GM18498 (cell line): ENCODE results near the gene NXPE3.
A peak's percentile ranks its signal among the peaks of the same experiment; 100 is the strongest.
"Not testable (repeated sequence)": the region's sequence is repeated elsewhere in the genome, so short reads cannot be mapped to it uniquely, and the experiment has no call there.

ENCODE experiments used
- ATAC-seq: cut with Tn5 transposase; IDR thresholded peaks from one replicate; pipeline ENCODE4 v1.9.1; 2021; ENCODE audit warnings: mild to moderate bottlenecking, moderate library complexity; ENCODE audit not compliant: unreplicated experiment

NXPE3 gene

DNA sequence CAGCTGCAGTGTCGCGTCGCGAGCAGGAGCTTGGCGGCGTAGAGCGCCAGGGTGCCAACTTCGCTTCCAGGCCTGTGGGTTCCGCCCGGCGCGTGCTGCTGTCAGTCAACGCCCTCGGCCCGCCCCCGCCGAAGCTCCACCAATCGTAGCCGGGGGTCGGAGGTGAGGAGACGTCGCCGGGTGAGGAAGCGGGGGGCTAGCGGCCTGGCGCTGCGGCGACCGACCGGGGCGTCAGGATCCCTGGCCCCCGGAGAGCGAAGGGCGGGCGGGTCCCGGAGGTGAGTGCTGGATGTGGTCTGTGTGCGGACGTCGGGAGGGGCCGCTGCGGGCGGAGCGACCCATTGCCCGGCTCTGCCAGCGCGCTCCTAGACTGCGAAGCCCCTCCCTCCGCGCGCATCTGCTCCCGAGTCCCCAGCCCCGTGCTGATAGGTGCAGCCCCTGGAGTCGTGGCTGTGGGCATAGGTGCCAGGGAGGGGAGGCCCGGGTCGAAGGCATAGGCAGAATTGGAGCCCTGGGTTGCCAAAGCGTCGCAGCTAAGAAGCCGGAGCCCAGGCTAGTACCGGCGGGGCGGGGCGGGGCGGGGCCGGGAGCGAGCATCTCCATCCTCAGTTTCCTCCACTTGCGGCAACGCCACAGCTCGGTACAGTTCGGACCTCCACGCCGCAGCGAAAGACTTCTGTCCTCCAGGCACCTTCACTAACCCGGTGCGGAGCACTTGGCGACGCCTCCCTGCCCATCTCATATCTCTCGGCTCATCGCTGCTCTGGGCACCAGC lies at the start of gene NXPE3:
NXPE3 (plus strand) TSS at position 165 of the 775 bp plus-strand sequence. CDS start 6,386 bp downstream, outside the sequence.
- peak; percentile 96 for ATAC-seq

DNA sequence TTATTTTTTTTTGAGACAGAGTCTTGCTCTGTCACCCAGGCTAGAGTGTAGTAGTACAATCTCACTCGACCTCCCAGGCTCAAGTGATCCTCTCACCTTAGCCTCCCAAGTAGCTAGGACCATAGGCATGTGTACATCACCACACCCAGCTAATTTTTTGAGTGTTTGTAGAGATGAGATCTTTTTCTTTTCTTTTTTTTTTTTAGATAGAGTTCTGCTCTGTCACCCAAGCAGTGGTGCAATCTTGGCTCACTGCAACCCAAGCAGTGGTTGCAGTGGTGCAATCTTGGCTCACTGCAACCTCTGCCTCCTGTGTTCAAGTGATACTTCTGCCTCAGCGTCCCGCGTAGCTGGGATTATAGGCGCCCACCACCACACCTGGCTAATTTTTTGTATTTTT lies 49.4 kb upstream of the NXPE3 start:
- no peak for ATAC-seq

DNA sequence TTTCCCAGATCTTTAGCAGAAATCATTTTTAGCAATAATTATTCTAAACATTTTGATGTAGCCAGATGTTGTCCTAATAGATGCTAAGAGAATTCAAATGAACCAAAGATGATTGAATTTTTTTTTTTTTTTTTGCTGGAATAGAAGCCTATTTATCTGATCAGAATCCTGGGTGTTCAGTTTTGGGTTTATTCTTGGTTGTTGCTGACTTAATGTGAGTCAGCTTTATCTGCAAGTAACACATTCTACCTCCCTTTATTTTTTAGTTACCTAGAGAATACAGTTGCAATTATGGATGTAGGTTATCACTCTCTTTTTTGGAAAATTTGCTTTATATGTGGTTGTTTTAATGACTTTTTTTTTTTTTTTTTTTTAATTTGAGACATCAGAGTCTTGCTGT lies 48.2 kb upstream of the NXPE3 start:
- ATAC-seq, result no peak

DNA sequence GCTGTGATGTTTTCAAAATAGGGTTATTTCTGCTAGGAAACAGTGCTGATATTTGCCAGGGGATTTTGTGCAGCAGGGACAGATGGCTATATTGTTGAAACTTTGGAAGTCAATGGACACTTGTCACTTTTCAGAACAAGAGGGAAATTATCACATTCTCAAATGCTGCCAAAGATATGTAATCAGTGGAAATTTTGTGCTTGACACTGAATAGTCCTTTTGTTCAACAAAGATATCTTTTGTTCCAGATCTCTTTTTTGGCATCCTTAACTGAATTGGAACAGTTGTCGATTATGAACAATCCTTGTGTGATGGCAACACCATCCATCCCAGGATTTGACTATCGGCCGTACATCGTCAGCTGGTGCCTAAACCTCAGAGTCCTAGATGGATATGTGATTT lies 46.8 kb upstream of the NXPE3 start:
- ATAC-seq, result no peak

DNA sequence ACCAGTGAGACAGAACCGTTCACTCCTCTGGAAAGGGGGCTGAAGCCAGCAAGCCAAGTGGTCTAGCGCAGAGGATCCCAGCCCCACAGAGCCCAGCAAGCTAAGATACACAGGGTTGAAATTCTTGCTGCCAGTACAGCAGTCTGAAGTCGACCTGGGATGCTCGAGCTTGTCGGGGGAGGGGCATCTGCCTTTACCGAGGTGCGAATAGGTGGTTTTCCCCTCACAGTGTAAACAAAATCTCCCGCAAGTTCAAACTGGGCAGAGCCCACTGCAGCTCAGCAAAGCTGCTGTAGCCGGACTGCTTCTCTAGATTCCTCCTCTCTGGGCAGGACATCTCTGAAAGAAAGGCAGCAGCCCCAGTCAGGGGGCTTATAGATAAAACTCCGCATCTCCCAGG lies 43.2 kb upstream of the NXPE3 start:
- no peak for ATAC-seq

DNA sequence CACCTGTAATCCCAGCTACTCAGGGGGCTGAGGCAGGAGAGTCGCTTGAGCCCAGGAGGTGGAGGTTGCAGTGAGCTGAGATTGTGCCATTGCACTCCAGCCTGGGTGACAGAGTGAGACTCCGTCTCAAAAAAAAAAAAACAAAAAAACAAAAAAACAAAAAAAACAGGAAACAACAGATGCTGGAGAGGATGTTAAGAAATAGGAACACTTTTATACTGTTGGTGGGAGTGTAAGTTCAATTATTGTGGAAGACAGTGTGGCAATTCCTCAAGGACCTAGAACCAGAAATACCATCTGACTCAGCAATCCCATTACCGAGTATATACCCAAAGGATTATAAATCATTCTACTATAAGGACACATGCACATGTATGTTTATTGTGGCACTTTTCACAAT lies 37.1 kb upstream of the NXPE3 start:
- ATAC-seq, result not testable (repeated sequence)

DNA sequence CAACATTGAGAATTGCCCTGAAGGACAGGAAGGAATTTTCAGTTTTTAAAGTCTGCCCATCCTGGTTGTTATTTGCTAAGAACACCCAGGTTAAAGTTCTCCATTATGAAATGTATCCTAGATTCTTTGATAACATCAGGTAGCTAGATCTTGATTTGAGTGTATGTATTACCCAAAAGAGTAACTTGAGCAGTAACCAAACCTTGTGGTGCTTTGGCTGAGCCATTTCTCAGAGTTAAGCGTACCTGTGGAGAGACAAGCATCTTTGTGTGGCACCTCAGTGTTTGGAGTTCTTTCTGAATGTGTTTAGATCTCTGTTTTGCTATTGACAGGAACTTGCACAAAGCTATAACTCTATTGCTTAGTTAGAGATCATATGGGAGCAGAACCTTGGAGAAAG lies 34.2 kb upstream of the NXPE3 start:
- ATAC-seq, result no peak

DNA sequence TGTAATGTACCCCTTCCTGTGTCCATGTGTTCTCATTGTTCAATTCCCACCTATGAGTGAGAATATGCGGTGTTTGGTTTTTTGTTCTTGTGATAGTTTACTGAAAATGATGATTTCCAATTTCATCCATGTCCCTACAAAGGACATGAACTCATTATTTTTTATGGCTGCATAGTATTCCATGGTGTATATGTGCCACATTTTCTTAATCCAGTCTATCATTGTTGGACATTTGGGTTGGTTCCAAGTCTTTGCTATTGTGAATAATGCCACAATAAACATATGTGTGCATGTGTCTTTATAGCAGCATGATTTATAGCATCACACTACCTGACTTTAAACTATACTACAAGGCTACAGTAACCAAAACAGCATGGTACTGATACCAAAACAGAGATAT lies 33.1 kb upstream of the NXPE3 start:
- not testable (repeated sequence) for ATAC-seq

DNA sequence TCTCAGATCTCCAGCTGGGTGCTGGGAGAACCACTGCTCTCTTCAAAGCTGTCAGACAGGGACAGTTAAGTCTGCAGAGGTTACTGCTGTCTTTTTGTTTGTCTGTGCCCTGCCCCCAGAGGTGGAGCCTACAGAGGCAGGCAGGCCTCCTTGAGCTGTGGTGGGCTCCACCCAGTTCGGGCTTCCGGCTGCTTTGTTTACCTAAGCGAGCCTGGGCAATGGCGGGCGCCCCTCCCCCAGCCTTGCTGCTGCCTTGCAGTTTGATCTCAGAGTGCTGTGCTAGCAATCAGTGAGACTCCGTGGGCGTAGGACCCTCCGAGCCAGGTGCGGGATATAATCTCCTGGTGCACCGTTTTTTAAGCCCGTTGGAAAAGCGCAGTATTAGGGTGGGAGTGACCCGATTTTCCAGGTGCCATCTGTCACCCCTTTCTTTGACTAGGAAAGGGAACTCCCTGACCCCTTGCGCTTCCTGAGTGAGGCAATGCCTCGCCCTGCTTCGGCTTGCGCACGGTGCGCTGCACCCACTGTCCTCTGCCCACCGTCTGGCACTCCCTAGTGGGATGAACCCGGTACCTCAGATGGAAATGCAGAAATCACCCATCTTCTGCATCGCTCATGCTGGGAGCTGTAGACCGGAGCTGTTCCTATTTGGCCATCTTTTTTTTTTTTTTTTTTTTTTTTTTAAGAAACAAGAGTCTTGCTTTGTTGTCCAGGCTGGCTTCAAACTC lies 25.5 kb upstream of the NXPE3 start:
- not testable (repeated sequence) for ATAC-seq

DNA sequence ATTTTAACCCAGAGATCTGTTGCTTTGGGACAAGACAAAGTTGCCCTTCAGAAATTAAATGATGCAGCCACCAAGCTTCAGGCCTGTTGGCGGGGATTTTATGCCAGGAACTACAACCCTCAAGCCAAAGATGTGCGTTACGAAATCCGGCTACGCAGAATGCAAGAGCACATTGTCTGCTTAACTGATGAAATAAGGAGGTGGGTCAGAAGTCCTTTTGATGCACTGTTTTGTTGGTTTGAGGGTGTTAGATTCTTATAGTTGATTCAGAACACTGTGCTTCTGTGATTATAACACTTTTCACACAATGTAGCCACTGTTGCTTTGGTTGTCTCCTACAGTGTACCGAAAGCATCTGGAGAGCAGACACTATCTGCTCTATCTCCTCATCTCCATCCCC lies 20.8 kb upstream of the NXPE3 start:
- no peak for ATAC-seq

DNA sequence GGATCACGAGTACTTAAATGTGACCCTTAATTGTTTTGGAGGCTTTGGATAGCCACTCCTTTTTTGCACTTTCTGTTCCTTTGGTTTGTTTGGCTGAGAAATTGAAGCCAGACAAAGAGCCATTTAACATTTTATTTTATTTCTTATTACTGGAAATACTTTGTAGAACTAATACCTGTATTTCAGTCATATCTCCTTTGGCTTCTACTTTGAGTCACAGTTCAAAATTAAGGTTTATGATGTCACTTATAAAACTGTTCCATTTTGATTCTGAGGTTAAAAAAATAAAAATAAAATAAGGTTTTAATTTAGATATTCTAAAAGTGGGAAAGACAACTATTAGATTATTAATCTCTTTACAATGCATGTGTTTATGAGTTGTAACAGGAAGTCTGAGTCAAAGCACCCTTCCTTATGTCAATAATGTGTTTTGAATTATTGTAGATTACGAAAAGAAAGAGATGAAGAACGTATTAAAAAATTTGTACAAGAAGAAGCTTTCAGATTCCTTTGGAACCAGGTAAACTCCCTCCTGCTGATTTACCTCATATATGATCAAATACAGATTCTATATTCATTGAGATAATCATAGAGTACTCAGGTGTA lies 16.9 kb upstream of the NXPE3 start:
- ATAC-seq, result no peak

DNA sequence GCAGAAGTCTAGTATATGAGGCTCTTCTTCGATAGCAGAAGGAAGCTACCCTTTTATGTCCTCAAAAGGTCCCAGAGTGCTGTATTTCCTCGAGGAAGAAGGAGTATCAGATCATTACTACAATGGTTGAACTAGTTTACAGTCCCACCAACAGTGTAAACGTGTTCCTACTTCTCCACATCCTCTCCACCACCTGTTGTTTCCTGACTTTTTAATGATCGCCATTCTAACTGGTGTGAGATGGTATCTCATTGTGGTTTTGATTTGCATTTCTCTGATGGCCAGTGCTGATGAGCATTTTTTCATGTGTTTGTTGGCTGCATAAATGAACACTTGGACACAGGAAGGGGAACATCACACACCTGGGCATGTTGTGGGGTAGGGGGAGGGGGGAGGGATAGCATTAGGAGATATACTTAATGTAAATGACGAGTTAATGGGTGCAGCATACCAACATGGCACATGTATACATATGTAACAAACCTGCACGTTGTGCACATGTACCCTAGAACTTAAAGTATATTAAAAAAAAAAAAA lies 1.2 kb upstream of the NXPE3 start:
- not testable (repeated sequence) for ATAC-seq

DNA sequence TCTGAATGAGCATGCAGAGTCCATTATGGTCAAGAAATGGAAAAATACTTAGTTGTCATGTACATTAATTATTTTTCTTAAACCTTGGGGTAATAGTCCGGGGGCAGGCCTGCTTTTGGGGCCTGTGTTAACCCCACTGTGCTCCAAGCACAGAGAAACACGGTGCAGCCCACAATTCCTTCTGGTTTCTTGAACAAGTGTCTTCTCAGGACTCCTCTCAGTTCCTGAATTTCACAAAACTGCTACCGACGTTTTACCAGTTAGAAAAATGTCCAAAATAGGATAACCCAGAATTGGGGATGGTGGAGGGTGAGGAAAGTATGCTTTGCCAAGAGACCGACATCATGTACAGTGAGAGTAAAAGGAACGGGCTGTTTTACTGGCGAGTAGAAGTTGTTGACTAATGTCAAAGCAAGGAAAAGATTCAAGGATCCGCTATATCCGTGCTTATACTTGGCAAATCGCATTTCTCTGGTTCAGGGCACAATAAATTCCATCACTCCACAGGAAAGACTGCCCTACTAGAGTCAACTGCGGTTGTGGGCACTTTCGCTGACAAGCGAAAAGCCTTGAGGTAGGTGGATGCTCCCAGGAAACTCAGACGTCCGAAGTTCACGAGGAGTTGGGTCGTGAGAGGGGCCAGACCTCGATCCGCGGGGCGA lies 495 bp upstream of the NXPE3 start:
- ATAC-seq, result no peak

DNA sequence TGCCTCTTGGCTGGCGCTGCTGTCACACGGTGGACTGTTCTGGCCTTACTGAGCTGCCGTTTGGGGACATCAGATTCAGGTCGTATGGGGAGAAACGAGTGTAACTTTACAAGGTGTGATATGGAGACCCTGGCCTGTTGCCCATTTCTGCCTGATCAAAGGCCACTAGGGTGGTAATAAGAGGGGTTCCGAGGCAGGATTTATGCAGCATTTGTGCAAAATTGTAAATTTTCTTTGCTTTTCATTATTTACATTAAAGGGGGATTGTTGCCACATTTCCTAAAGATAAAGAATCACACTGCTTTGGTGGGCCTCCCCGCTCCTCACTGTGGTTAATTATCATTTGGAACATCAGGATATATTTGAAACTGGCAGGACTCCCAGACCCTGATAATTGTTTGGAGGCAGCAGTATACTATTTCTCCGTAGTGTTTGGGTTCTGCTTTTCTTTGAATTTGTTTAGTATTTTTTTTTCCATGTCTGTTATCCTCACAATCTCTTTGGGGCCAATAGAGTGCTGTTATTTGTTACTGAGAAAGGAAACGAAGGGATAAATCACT lies 891 bp downstream of the NXPE3 start:
- no peak for ATAC-seq

DNA sequence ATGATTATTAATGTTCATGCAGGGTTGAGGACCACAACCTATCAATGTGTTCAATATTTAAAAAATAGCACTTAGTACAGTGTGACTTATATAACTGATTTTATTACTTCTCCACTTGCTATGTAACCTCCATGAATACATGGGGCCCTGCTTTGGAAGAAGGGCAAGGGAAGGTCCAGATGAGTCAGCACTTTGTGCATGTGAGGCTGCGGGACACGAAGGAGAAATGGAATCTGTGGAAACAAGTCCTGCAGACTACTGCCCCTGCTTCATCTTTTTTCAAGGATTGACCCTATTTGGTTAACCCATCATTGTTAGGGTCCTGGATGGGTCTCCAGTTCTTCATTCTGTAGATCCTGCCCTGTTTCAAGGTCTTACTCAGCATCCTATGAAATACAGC lies 1.6 kb downstream of the NXPE3 start:
- no peak for ATAC-seq

DNA sequence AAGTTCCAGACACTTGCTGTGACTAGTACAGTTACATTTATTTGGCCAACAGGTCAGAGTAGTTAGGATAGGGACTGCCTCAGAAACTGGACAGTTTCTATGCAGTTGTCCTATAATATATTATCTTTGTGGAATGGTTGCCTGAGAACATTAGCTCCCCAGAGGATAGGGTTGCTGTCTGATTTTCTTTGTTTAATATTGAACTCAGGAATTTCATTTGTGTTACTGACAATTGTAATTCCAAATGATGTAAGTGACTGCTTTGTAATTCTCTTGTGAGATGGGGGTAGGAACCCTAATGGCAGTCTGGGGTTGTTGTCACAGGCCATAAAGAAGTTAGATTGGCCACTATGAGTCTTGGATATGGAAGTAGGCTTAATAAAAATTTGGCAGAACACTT lies 2.2 kb downstream of the NXPE3 start:
- no peak for ATAC-seq

DNA sequence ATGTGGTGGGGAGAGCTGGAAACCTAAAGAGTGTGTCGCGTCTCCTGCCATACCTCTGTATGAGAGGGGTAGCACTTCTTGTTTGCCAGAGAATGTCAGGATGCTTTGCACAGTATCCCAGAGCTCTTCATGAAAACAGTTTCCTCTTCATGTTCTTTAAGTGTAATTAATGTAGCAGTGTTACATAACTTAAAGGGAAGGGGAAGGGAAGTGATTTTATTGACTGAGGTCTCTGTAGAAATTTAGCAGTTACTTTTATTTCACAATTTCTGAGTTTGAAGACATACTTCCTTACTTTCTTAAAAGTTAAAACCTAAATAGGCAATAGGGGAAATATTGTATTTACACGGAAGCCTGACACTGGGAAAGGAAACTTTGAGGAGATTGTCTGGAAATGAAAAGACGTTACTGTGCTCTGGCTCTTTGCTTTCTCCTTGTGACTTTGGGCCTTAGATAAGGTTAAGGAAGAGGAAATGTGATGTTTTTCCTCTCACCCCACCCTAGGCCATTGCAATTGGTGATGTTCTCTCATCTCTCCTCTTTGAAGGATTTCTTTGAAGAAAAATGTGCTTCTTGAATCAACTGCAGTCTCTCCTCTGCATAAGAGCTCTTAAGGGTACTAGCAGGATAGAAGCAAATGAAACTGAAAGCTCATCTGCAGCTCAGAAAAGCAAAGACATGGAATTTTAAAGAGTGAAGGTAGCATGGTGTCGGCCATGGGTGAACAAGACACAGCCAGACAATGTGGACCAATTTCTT lies 6.0 kb downstream of the NXPE3 start:
- no peak for ATAC-seq

DNA sequence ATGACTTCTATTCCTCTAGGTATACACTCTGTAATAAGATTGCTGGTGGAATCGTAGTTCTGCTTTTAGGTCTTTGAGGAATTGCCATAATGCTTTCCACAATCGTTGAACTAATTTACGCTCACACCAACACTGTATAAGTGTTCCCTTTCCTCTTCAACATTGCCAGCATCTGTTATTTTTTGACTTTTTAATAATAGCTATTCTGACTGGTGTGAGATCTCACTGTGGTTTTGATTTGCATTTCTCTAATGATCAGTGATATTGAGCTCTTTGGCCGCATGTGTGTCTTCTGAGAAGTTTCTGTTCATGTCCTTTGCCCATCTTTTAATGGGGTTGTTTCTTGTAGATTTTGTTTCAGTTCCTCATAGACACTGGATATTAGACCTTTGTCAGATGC lies 12.8 kb downstream of the NXPE3 start:
- peak; percentile 98 for ATAC-seq

DNA sequence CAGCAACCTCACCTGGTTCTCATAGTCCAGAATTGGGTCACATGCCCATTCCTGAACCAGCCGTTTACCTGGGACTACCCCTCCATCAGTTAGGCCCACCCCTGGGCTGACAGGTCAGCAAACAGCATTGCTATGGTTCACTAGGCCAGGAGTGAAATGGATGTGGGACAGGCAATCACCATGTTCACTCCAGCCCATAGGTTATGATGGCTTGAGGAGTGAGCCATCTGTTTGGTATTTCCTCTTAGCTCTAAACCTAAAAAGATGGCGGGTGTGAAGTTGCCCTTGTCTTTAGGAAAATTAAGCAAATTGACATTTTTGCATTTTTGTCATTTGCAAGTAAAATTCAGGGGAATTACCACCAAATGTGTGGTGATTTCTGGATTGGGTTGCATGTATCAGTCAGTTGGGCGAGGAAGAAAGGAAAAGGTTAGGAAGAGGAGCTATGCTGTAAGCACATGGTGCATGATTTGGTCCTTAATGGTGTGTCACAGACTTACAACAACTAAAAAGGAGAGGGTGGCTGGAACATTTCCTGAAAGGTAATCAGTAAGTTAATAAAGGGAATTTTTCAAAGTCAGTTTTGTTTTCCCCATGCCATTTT lies 17.2 kb downstream of the NXPE3 start:
- no peak for ATAC-seq

DNA sequence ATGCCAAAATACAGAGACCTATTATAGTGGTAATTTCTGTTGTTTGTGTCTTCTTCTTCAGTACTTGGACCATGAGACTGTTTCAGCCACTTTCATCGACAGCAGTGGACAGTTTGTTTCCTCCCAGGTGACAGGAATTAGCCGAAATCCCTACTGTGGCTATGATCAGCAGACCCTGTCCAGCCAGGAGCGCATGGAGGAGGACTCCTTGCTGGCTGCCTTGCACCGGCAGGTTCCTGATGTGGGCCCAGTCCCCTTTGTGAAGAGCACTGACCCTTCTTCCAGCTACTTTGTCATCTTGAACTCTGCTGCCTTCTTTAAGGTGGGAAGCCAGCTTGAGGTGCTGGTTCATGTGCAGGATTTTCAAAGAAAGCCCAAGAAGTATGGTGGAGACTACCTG lies 22.2 kb downstream of the NXPE3 start:
- ATAC-seq, result no peak
